Kasumi-1 (cell line): ENCODE data around the gene RELN.

Experiments used
- DNase-seq, 2 experiments: peaks; one replicate each; lab custom pipeline; 2025; lab: John Stamatoyannopoulos, UW

Gene RELN

DNA sequence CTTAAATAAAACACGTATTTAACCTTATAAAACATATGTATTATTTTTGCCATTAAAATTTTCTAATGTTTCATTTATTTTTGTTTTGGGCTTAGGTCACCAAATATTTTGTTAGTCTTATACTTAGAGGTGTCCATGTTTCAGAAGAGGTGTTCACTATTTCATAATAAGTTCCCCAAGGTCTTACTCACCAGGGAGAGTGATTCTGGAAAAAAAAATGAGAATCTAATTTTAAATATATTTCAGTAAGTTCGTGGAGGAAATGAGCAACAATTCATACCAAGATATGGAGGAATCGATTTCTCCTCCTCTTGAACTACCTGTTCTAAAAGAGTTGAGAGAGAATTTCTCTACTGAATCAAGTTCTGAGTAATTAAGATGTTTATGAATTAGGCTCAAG lies 271.9 kb downstream of the RELN start:
- no peak for DNase-seq

DNA sequence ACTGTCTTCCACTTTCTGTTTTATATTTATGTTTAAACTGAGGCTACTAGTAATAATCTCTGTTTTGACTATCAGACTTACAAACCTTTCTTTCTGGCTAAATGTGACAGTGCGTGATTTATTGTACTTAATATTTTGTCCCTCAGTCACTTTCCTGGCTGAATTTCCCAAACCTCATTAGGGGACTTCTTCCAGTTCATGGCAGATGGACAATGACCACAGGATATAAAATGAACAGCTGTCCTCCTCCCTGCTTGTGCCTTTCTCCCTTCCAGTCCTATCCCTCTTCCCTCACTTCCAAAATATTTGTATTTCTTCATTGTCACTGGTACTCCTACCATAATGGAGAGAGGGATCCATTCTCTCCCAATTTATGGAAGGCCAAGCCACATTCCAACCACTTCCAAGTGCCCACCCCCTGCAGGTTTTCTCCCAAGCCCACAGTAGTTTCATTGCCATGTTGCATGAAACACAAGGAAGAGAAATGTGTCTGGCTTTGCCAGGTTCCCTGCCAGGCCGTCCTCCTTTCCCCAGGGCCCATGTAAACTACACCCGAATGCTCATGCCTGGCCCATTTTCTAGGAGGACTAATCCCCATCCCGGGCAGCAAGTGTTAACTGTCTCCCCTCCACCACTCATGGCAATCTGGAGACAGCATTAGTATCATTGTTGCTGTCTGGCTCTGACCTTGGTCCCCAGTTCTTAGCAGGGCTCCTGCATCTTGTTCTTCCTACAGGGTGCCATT lies 273.9 kb downstream of the RELN start:
- no peak for DNase-seq

DNA sequence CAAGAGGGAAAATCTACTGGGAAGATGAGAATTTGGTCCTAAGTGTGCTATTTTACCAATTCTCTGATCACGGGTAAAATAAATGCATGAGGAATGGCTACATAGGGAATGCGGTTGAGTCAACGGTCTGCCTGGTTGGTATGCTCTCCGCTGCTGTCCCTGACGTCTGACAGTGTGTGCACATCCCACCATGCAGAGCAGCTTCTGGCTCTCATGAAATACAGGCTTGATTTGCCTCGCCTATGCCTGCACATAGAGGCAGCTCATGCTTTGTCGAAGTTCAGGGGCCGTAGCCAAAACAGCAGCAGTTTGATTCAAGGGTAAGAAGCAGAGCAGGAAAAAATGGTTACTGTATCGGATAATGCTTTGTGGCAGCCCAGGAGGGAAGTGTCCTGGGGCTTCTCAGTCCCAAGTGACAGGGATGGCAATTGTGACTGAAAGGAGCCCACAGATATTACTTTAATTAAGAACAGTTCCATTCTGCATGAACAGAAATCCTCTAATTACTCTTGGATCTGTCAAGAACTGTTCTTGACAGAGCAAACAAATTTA lies 275.0 kb downstream of the RELN start:
- DNase-seq, result no peak

DNA sequence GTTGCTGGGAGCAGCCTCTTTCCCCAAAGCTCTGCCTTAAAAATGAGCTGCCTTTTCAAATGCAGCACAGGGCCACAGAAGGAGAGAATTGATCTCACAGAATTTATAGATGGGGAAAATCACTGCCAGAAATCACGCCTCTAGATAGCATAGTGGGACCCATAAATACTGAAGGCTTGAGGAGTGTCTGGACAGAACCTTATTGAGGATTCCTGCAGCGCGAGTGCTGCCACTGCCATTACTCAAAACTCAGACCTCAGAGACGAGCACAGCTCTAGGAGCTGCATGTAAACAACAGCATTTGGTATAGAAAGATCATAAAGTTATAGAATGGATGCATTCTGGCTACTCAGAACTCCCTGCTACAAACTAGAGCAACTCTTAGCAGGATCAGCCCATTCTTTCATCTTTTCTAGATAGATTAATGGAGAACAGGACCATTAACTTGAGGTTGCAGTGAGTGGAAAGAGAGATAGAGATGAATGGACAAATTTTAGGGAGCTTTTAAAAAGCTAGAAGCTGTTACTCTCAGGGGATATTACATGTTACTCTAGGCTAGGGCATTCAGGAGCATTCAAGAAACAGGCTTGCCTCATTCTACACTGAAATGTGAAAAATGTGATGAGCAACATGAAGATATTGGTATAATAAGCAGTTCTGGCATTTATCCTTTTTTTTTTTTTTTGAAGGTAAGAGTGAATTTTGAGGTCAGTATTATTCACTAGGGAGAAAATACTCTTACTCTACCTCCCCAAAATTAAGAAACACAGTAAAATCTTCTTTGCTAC lies 276.3 kb downstream of the RELN start:
- DNase-seq, result no peak

GRCh38 chr7:103711413-103711812 lies 278.0 kb downstream of the RELN start:
- no peak for DNase-seq

- no peak for DNase-seq
Measured at GRCh38 chr7:103710247-103710646, 279.2 kb downstream of the RELN start.

GRCh38 chr7:103706805-103707204 lies 282.7 kb downstream of the RELN start:
- DNase-seq, result no peak

- DNase-seq, result no peak
Measured at GRCh38 chr7:103705542-103705941, 283.9 kb downstream of the RELN start.

DNA sequence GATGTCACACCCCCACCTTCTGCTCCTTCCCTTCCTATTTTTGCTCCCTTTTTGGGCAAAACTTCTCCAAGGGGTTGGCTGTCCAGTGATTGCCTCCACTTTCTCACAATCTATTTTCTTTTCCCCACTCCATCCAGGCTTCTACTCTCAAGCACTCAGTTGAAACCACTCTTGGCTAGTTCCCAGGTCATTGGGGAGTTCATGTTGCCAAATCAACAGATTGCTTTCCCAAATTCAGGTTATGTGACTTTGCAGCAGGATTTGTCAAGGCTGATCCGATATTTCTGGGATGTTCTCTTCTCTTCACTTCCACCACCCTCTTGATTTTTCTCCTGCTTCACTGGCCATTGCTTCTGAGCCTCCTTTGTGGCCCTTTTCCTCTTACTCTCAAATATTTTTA lies 284.8 kb downstream of the RELN start:
- no peak for DNase-seq

GRCh38 chr7:103702982-103703381 lies 286.5 kb downstream of the RELN start:
- no peak for DNase-seq

- DNase-seq, result no peak
Measured at GRCh38 chr7:103702454-103702853, 287.0 kb downstream of the RELN start.

DNA sequence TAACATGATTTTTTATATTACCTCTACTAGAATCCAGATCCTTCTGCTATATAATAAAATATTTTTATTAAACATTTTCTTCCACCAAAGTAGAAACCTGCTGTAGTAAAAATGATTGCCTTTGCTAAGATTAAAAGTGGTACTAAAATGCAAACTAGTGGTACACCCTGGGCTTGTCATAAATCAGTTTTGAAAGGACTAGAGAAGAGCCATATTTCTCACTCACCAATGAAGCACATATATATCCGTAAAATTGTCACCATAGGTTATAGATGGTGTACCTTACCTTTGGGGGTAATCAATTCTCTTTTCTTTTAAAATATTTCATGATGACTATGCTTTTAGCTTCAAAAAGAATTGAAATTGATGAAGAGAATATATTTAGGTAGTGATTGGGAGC lies 290.4 kb downstream of the RELN start:
- DNase-seq, result no peak

- no peak for DNase-seq
Measured at GRCh38 chr7:103698064-103698463, 291.4 kb downstream of the RELN start.

DNA sequence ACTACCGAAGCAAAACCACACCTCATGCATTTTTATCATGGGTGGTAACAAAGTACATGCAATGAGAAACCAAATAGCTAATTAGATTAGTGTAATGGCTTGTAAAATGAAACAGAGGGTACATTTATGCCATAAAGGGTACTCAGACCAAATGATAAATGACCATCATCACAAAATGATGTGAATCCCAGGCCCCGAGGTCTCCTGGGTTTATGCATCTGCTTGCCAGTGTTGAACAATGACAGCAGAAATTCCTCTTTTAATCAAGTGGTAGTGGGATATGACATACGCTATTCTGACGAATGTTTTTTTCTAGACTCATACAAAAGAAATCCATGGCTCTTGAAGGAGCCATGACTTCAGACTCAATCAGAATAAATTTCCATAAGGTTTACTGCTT lies 293.9 kb downstream of the RELN start:
- DNase-seq, result no peak

DNA sequence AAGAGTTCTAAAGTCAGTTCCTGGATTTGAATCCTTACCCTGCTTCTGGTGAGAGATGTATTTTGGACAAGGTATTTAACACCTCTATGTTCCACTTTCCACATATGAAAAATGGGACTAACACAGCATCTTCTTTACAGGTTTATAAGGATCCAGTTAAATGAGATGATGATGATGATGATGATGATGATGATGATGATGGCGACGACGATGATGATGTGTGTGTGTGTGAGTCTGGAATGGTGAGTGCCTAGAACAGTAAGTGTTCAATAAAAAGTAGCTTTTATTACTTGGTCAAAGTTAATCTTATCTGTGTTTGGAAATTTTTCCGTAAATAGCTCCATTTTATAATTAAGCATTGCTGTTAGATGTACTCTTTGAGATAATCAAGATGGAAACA lies 295.2 kb downstream of the RELN start:
- DNase-seq, result no peak

DNA sequence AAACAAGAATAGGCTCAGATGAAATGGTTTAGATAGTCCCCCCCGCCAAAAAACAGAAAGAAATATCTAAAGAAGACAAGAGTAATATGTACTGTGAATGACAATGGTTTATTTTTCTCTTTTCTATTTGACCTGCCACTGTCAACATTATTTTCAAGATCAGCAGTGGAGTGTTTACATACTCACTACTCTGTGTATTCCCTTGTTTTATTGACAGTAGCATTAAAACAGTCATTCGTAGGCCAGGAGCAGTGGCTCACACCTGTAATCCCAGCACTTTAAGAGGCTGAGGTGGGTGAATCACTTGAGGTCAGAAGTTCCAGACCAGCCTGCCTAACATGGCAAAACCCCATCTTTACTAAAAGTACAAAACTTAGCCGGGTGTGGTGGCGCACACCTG lies 298.2 kb downstream of the RELN start:
- no peak for DNase-seq

- no peak for DNase-seq
Measured at GRCh38 chr7:103690242-103690974, 299.1 kb downstream of the RELN start.

GRCh38 chr7:103689255-103689654 lies 300.2 kb downstream of the RELN start:
- DNase-seq, result no peak

- no peak for DNase-seq
Measured at GRCh38 chr7:103687951-103688350, 301.5 kb downstream of the RELN start.

- DNase-seq, result no peak
Measured at GRCh38 chr7:103687272-103687671, 302.2 kb downstream of the RELN start.

DNA sequence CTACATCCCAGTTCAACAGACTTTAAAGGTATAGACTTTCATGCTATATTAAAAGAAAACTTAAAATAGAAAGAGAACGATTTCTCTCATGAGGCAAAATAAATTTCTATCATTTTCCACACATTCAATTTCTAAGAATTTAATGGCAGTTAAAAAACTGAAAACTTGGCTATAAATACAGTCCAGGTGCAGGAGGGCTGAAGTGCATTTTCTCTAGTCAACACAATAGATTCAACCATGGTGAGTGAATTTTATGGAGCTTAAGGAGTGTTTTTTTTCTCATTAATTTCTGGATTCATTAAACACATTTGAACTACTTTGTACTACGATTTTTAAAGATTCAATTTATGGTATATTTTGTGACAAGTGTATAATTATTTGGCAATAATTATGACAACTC lies 302.7 kb downstream of the RELN start:
- no peak for DNase-seq

DNA sequence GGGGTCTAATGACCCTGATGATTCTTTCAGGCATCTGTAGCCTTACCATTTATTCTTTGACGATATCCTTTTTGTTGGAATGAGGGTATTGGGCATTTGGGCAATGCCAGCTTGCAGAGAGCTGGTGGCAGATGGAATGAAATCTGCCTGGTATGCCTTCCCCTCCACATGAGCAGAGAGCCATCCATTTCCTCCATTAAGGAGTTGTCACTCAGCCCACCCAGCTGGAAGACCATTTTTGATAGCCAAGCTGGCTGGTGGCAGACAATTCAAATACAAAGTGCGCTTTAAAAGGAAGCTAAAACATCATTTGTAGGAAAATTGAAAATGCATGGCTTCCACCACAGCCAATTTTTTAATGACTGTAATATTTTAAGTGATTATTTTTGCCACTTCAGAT lies 303.4 kb downstream of the RELN start:
- DNase-seq, result no peak

GRCh38 chr7:103685646-103686045 lies 303.8 kb downstream of the RELN start:
- no peak for DNase-seq
